T-cell (primary cell): ENCODE measurements around the gene PLEKHA8. TPM values are rescaled to one million over a fixed set of nuclear protein-coding genes. Genes with fewer than 3 reads are reported as not detected.

Source experiments
- ATAC-seq, 4 experiments: fragments of 200-7000 bp in 3 of 4; fragments of 150-1000 bp in 1 of 4; cut with Tn5 transposase; replicated peaks in 1 of 4; 1 replicate in 3 of 4; 2 replicates in 1 of 4; pipeline ENCODE4 v1.10.0; 2021; ENCODE audit warnings: moderate library complexity in 3 of 4, mild to moderate bottlenecking in 2 of 4, moderate number of reproducible peaks in 1 of 4
- CTCF ChIA-PET, 2 donors: fragments of 300-600 bp; sonication (Branson Sonifier 250); formaldehyde crosslinking; loops; one replicate each; lab custom pipeline; 2022; ENCODE audit warnings: antibody characterized with exemption in 2 of 2; lab: Charles Lee
- POLR2A ChIA-PET, 2 donors: fragments of 300-600 bp; sonication (Branson Sonifier 250); formaldehyde crosslinking; loops; one replicate each; lab custom pipeline; 2022; ENCODE audit warnings: antibody characterized with exemption in 2 of 2; lab: Charles Lee
- DNase-seq, 35 experiments: peaks; one replicate each; pipeline versions ENCODE4 v3.0.0 to v3.0.0-alpha.2; 2013 to 2023
- H3K27ac ChIP-seq: one replicate; pipeline ENCODE4 v1.5.1; 2013; ENCODE audit warnings: low read length
- H3K27me3 ChIP-seq, 2 experiments: replicated peaks in 1 of 2; 1 replicate in 1 of 2; 2 replicates in 1 of 2; pipeline versions ENCODE4 v1.6.1 to v1.7.0; 2013; ENCODE audit warnings: low read length in 1 of 2, mixed read lengths in 1 of 2; ENCODE audit not compliant: control insufficient read depth in 2 of 2, insufficient read depth in 2 of 2; ENCODE audit errors: extremely low read depth in 1 of 2
- H3K36me3 ChIP-seq, 2 donors: 1 replicate in 1 of 2; 2 replicates in 1 of 2; pipeline versions ENCODE4 v1.6.1 to v1.7.0; 2013; ENCODE audit warnings: low read length in 1 of 2; ENCODE audit not compliant: control insufficient read depth in 2 of 2, insufficient read depth in 1 of 2; ENCODE audit errors: extremely low read depth in 1 of 2
- H3K4me1 ChIP-seq, 2 experiments: 1 replicate in 1 of 2; 2 replicates in 1 of 2; pipeline versions ENCODE4 v1.6.1 to v1.7.0; 2013; ENCODE audit warnings: low read length in 2 of 2, mixed read lengths in 1 of 2; ENCODE audit not compliant: insufficient read depth in 2 of 2, control insufficient read depth in 1 of 2; ENCODE audit errors: extremely low read depth in 1 of 2
- H3K4me3 ChIP-seq, 2 donors: 1 replicate in 1 of 2; 2 replicates in 1 of 2; pipeline versions ENCODE4 v1.5.1 to v1.7.0; 2013; ENCODE audit warnings: mild to moderate bottlenecking in 2 of 2, low read length in 1 of 2, moderate library complexity in 1 of 2; ENCODE audit not compliant: control insufficient read depth in 1 of 2; ENCODE audit errors: extremely low read depth in 1 of 2
- H3K9me3 ChIP-seq: 2 replicates; pipeline ENCODE4 v1.7.0; 2013
- H3K27ac Mint-ChIP-seq, 2 donors: one replicate each; pipeline ENCODE4 v1.8.0; 2020 to 2021; ENCODE audit warnings: mild to moderate bottlenecking in 2 of 2, mixed read lengths in 2 of 2
- H3K27me3 Mint-ChIP-seq, 2 donors: one replicate each; pipeline ENCODE4 v1.8.0; 2021 to 2022; ENCODE audit warnings: mixed read lengths in 2 of 2
- H3K36me3 Mint-ChIP-seq: one replicate; pipeline ENCODE4 v1.8.0; 2021; ENCODE audit warnings: mixed read lengths
- H3K4me1 Mint-ChIP-seq, 3 donors: one replicate each; pipeline ENCODE4 v1.8.0; 2020 to 2022; ENCODE audit warnings: mixed read lengths in 3 of 3, mild to moderate bottlenecking in 1 of 3
- H3K4me3 Mint-ChIP-seq, 3 donors: one replicate each; pipeline ENCODE4 v1.8.0; 2020 to 2022; ENCODE audit warnings: mild to moderate bottlenecking in 3 of 3, mixed read lengths in 3 of 3, moderate library complexity in 3 of 3
- H3K9me3 Mint-ChIP-seq, 3 donors: one replicate each; pipeline ENCODE4 v1.8.0; 2020 to 2022; ENCODE audit warnings: mixed read lengths in 3 of 3
- WGBS: methylation state at CpG from one replicate; pipeline ENCODE4 v1.1.5; 2013; ENCODE audit warnings: missing lambda C conversion rate; ENCODE audit not compliant: insufficient coverage; 5-methylcytosine and 5-hydroxymethylcytosine counted together
- total RNA-seq, 35 experiments: library from RNA in 6 of 35; stranded (reverse) in 6 of 35; fragments of 120-200 nt in 1 of 35; gene quantifications; one replicate each; pipeline versions ENCODE4 v1.2.1 to v1.2.4 and lab custom pipeline; 2013 to 2026

PLEKHA8 gene
- total RNA-seq, 5 donors from 2014 or later (not counting 1 experiment from before 2014, with no cell fraction given): 8.6 to 11.2 (median 9.9) TPM

DNA sequence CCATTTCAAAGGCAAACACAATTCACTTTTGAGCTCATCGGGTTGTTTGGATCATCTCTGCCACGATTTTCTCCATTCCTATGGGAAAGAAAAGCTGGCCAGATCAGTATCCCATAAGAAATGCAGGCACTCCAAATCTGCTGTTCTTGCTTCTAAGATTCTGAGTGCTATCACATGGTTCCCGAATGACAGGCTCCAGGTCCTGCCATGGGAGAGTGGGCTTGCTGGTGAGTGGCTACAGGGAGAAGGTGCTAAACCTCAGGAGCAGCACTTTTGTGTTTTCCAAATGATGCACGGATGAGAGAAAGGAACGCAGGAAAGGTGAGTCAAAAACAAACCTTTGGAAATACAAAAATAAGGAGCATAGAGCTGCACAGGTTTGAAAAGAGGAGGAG, 138.6 kb downstream of the PLEKHA8 start:
- 88% methylated on average over 5 of the region's 5 CpGs for WGBS
- peaks cover 17% of the 10 kb centered on the region in 2 experiments for H3K4me1 ChIP-seq
- H3K36me3 Mint-ChIP-seq: peaks cover 4% of the 10 kb centered on the region

DNA sequence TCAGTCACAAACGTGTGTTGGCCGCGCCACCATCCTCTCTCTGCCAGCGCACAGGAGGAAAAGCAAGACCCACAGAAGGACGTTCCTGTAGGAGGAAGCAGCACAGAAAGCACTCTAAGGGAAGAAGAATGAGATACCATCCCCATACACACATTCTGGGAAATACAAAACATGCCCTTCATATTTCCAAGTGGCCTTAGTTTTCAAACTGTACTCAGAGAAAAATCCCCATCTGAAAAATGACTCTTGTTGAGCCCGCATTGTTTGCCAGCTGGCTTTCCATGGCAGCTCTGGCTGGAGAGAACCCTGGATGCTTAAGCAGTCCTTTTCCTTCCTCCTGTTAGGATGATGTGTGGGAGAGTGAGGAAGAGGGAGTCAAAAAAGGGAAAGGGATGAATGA, 139.7 kb downstream of the PLEKHA8 start:
- no peaks in the 10 kb centered on the region for H3K27me3 Mint-ChIP-seq
- H3K36me3 Mint-ChIP-seq: peaks cover 4% of the 10 kb centered on the region
- peaks cover 12 to 18% (median 16%) of the 10 kb centered on the region in 3 donors for H3K4me1 Mint-ChIP-seq
- Histone ChIP-seq H3K27ac (no peak overlapping the region), H3K4me1 (peaks cover 8 to 12% of the 10 kb centered on the region in 2 experiments), H3K9me3 (no peaks in the 10 kb centered on the region), H3K27me3 (no peaks in the 10 kb centered on the region), H3K4me3 (no peak overlapping the region), H3K36me3 (no peaks in the 10 kb centered on the region)
- ATAC-seq (no peak), DNase-seq (no peak)
- 80% methylated on average over 1 of the region's 6 CpGs for WGBS
- H3K27ac Mint-ChIP-seq: no peak overlapping the region
- CTCF ChIA-PET: no interaction called here
- H3K4me3 Mint-ChIP-seq: no peak overlapping the region
- POLR2A ChIA-PET: no interaction called here
- H3K9me3 Mint-ChIP-seq: no peaks in the 10 kb centered on the region

More for the DNA sequence above, 138.6 kb downstream of the PLEKHA8 start:
- CTCF ChIA-PET: interaction anchor here in 1 of 2 donors (0.6 to 0.9 kb wide), 2 partner anchors 81 to 177 kb away, joined by 3 to 5 read pairs; no protein-coding TSS in a partner anchor
- Histone ChIP-seq H3K9me3 (no peaks in the 10 kb centered on the region), H3K4me3 (no peak overlapping the region), H3K36me3 (no peaks in the 10 kb centered on the region), H3K27me3 (no peaks in the 10 kb centered on the region), H3K27ac (no peak overlapping the region)
- no peak overlapping the region for H3K27ac Mint-ChIP-seq
- H3K4me1 Mint-ChIP-seq: peaks cover 21 to 29% (median 26%) of the 10 kb centered on the region in 3 donors
- POLR2A ChIA-PET: no interaction called here
- H3K4me3 Mint-ChIP-seq: no peak overlapping the region
- no peak for DNase-seq
- no peaks in the 10 kb centered on the region for H3K27me3 Mint-ChIP-seq
- H3K9me3 Mint-ChIP-seq: no peaks in the 10 kb centered on the region
- ATAC-seq: no peak

DNA sequence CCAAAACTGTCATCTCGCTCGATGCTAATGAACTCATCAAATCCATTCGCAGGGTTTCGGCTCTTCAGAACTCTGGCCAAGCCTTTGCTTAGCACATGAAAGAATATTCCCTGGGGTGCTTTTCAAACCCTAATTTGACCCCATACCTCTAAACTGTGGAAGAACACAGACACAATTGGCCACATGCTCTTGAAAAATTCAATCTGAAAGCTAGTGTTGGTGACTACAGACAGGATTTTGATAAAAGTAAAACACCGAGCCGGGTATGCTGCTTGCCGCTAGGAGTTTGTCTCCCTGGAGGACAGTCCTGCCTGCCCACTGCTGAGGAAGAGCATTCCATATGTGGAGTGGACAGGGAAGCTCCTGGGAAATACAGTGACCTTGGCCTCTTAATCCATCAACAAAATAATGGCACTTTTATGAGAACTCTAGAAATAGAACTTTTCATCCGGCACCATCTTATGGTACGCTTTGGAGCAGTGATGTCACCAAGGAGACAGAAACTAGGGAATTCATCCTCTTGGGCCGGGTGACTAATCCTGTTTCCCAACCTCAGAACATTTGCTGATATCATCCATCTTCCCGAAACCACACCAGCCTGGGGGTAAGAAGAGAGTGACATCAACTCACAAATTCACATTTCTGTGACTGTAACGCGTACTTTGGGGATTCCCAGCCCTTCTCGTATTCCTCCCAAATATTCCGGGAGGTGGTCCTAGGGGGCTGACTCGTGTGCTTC, 140.8 kb downstream of the PLEKHA8 start:
- Mint-ChIP-seq H3K36me3 (peaks cover 4% of the 10 kb centered on the region), H3K4me3 (no peak overlapping the region), H3K27ac (no peak overlapping the region), H3K27me3 (no peaks in the 10 kb centered on the region), H3K9me3 (no peaks in the 10 kb centered on the region), H3K4me1 (peaks cover 2 to 7% (median 6%) of the 10 kb centered on the region in 3 donors)
- Histone ChIP-seq H3K4me1 (peaks cover 0 to 2% of the 10 kb centered on the region in 2 experiments), H3K27me3 (no peaks in the 10 kb centered on the region), H3K27ac (no peak overlapping the region), H3K4me3 (no peak overlapping the region), H3K36me3 (no peaks in the 10 kb centered on the region), H3K9me3 (no peaks in the 10 kb centered on the region)
- WGBS: 86% methylated on average over 7 of the region's 16 CpGs
- ChIA-PET CTCF (no interaction called here), POLR2A (no interaction called here)
- ATAC-seq (no peak), DNase-seq (no peak)

DNA sequence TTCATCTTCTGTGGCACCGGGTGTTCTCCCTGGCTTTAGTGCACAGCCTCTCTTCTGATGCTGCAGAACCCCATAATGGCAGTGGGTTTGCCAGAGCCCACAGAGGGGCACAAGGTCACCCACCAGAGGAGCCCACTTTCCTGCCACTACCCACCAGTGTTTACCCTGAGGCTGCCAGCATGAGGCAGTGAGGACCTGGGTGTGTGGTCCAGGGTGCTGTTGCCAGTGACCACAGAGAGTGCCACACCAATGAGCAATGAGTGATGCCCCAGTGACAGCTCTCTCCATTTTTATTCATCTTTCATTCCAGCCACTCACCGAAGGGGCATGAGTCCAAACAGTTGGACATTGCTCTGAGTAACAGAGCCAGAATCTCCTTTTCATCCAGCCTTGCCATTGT, 141.4 kb downstream of the PLEKHA8 start:
- Histone ChIP-seq H3K27me3 (no peaks in the 10 kb centered on the region), H3K4me3 (no peak overlapping the region), H3K9me3 (no peaks in the 10 kb centered on the region), H3K27ac (no peak overlapping the region), H3K4me1 (no peaks in the 10 kb centered on the region), H3K36me3 (no peaks in the 10 kb centered on the region)
- Mint-ChIP-seq H3K4me1 (peaks cover 0 to 2% (median 1%) of the 10 kb centered on the region in 3 donors), H3K9me3 (no peaks in the 10 kb centered on the region), H3K27me3 (no peaks in the 10 kb centered on the region), H3K27ac (no peak overlapping the region), H3K36me3 (peaks cover 4% of the 10 kb centered on the region), H3K4me3 (no peak overlapping the region)
- ATAC-seq (no peak), DNase-seq (no peak)
- ChIA-PET POLR2A (no interaction called here), CTCF (interaction anchor here in 1 of 2 donors (0.7 kb wide), 1 partner anchor 21 kb away, joined by 4 read pairs; no protein-coding TSS in a partner anchor)
- WGBS: 95% methylated on average over 2 of the region's 2 CpGs

DNA sequence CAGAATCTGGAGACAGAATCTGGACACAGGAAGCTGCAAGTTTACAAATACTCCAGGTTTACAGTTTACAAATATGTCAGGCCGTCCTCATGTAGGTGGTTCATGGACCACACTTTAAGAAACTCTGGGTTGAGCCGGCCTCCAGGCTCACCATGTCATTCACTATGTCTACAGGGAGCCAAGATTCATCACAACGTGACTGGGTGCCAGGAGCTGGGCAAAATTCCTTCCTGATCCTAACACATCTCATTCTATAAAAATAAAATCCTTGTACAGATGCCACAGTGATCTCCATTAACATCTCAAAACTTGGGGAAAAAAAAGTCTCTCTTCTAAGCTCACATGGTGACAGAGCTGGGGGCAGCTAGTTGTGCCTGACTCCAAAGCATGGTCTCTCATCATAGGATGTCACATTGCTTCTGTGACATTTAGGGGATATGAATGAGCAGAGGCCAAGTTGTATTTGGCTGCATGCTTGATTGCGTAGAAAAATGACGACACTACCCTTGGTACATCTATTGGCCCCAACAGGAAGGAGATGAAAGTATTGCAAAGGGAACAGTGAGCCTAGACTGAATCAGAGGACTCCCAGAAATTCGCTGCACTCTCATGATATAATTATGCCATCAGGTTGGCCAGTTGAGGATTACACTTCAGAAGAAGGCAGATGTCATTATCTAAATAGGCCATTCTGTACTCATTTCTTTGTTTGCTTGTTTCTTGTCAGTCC, 142.4 kb downstream of the PLEKHA8 start:
- Histone ChIP-seq H3K36me3 (no peaks in the 10 kb centered on the region), H3K27ac (no peak overlapping the region), H3K4me1 (no peaks in the 10 kb centered on the region), H3K27me3 (no peaks in the 10 kb centered on the region), H3K9me3 (no peaks in the 10 kb centered on the region), H3K4me3 (no peak overlapping the region)
- DNase-seq (no peak), ATAC-seq (no peak)
- H3K4me1 Mint-ChIP-seq: no peaks in the 10 kb centered on the region
- peaks cover 4% of the 10 kb centered on the region for H3K36me3 Mint-ChIP-seq
- CTCF ChIA-PET: interaction anchor here (0.5 to 0.7 kb wide), 2 partner anchors 20 to 106 kb away, joined by 3 to 4 read pairs; no protein-coding TSS in a partner anchor
- H3K27ac Mint-ChIP-seq: no peak overlapping the region
- no peaks in the 10 kb centered on the region for H3K9me3 Mint-ChIP-seq
- no peaks in the 10 kb centered on the region for H3K27me3 Mint-ChIP-seq
- H3K4me3 Mint-ChIP-seq: no peak overlapping the region
- 45% methylated on average over 3 of the region's 6 CpGs for WGBS
- POLR2A ChIA-PET: no interaction called here

DNA sequence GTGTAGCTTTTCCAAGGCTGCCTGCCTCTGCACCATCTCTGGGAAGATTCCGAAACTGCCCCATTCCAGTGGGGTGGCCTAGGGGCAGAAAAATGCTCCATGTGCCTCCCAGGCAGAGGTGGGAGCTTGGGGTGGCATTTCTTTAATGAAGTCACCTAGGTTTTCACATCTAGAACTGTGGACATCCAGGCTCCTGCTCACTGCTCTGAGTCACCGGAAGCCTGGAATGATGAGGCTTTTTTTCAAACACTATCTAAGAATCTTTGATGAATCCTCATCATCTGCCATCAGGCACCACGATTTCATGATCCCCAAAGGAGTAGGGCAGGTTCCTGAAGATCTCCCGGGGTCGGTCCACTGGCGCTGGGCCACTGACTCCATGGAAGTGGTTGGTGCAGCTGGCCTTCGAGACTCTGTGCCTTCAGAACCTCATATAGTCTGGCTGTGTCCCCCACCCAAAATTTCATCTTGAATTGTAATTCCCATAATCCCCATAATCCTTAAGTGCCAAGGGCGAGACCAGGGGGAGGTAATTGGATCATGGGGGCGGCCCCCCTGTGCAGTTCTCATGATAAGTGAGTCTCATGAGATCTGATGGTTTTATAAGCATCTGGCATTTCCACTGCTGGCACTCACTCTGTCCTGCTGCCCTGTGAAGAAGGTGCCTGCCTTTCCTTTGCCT, 143.7 kb downstream of the PLEKHA8 start:
- H3K9me3 Mint-ChIP-seq: no peaks in the 10 kb centered on the region
- H3K4me3 Mint-ChIP-seq: no peak overlapping the region
- H3K4me1 ChIP-seq: peaks cover 0 to 8% of the 10 kb centered on the region in 2 experiments
- CTCF ChIA-PET: no interaction called here
- peaks cover 0 to 3% (median 0%) of the 10 kb centered on the region in 3 donors for H3K4me1 Mint-ChIP-seq
- no peaks in the 10 kb centered on the region for H3K36me3 ChIP-seq
- POLR2A ChIA-PET: interaction anchor here in 1 of 2 donors (0.7 kb wide), 1 partner anchor 9 kb away, joined by 3 read pairs; no protein-coding TSS in a partner anchor
- no peak overlapping the region for H3K27ac Mint-ChIP-seq
- no peaks in the 10 kb centered on the region for H3K27me3 Mint-ChIP-seq
- no peaks in the 10 kb centered on the region for H3K27me3 ChIP-seq
- peaks cover 4% of the 10 kb centered on the region for H3K36me3 Mint-ChIP-seq
- no peak for ATAC-seq
- H3K9me3 ChIP-seq: no peaks in the 10 kb centered on the region
- DNase-seq: no peak
- no peak overlapping the region for H3K4me3 ChIP-seq
- H3K27ac ChIP-seq: no peak overlapping the region
- 87% methylated on average over 6 of the region's 9 CpGs for WGBS
